ENCODE measurements around the gene UBN1.

- TF ChIP-seq POLR2AphosphoS5 (IDR thresholded peaks at IDR 0.05) = no peak
- no peak for TF ChIP-seq CTCF (IDR thresholded peaks at IDR 0.05)
- no peak for TF ChIP-seq POLR2A (IDR thresholded peaks at IDR 0.05)
Observed at GRCh38 chr16:4870138-4870671, 22.9 kb downstream of the UBN1 start.
